Tibial nerve (tissue), 4 donors: ENCODE measurements around the gene TMEM92. TPM values are rescaled to one million over a fixed set of nuclear protein-coding genes. Genes with fewer than 3 reads are reported as not detected.

Experiments used
- DNase-seq, 2 donors: peaks; one replicate each; pipeline ENCODE4 v3.0.0-alpha.2; 2019; ENCODE audit warnings: low spot score in 2 of 2
- H3K27ac ChIP-seq, 4 donors: fragments of 200-600 bp; sonication (generic) in 3 of 4; one replicate each; pipeline ENCODE4 v1.5.1; 2017 to 2019; ENCODE audit warnings: mild to moderate bottlenecking in 1 of 4
- H3K27me3 ChIP-seq, 2 donors: fragments of 200-600 bp; sonication (generic) in 1 of 2; one replicate each; pipeline versions ENCODE4 v1.5.1 to v1.6.0; 2017 to 2019
- H3K36me3 ChIP-seq, 3 donors: fragments of 200-600 bp; sonication (generic); one replicate each; pipeline ENCODE4 v1.5.1; 2018 to 2019
- H3K4me1 ChIP-seq, 4 donors: fragments of 200-600 bp; sonication (generic) in 3 of 4; one replicate each; pipeline ENCODE4 v1.5.1; 2017 to 2019
- H3K4me3 ChIP-seq, 4 donors: fragments of 200-600 bp; sonication (generic) in 3 of 4; one replicate each; pipeline ENCODE4 v1.5.1; 2017 to 2019; ENCODE audit warnings: mild to moderate bottlenecking in 1 of 4, moderate library complexity in 1 of 4
- H3K9me3 ChIP-seq, 4 donors: fragments of 200-600 bp; sonication (generic) in 3 of 4; one replicate each; pipeline ENCODE4 v1.5.1; 2017 to 2019
- EP300 ChIP-seq, 2 donors: sonication (generic); formaldehyde crosslinking; IDR thresholded peaks; one replicate each; pipeline ENCODE4 v1.6.1; 2017; ENCODE audit warnings: antibody characterized with exemption in 2 of 2, mild to moderate bottlenecking in 1 of 2
- POLR2A ChIP-seq, 2 donors: fragments of 450-650 bp; IDR thresholded peaks; one replicate each; pipeline ENCODE4 v1.6.1; 2017; ENCODE audit warnings: antibody characterized with exemption in 2 of 2, mild to moderate bottlenecking in 2 of 2, moderate library complexity in 2 of 2
- WGBS, 2 donors: methylation state at CpG; one replicate each; pipeline ENCODE4 v1.1.5; 2018; 5-methylcytosine and 5-hydroxymethylcytosine counted together
- small RNA-seq: library from RNA; depleted of rRNA; stranded (forward); fragments of <200 nt; gene quantifications from one replicate; pipeline ENCODE3, GENCODE V24; 2016
- total RNA-seq, 4 donors: library from RNA; depleted of rRNA; stranded (reverse); fragments of >200 nt; gene quantifications; one replicate each; pipeline ENCODE4 v1.1.0, GENCODE V29; 2016
- TF ChIP-seq, protein P1 (sequence below), 5 experiments: fragments of 200-600 bp in 3 of 5; fragments of 450-650 bp in 2 of 5; sonication (generic) in 3 of 5; IDR thresholded peaks; one replicate each; pipeline ENCODE4 v1.5.1; 2016 to 2019; ENCODE audit warnings: antibody characterized with exemption in 5 of 5, mild to moderate bottlenecking in 3 of 5, moderate library complexity in 2 of 5

The TMEM92 gene
- total RNA-seq, 4 donors from 2014 or later, result 0.44 to 0.59 TPM; not detected in 2

DNA sequence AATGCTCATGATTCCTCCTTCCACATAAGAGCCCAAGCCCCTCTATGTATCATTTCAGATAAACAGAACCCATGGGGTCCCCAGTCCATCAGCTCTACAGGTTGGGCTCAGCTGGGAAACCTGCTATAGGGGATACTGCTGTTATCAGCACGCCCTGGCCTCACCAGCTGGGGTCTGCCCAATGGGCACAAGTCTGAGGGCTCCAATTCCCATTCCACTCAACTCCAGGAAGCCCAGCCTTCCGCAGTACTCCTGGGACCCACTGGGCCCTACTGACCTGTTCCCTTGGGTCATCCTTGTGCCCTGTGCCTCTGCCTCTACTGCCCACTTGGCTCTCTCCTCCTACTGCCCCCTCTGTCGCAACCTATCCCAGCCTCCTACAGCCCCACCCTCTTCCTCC, 55.5 kb downstream of the TMEM92 start:
- 82 to 83% methylated on average over 3 of the region's 3 CpGs for WGBS, 2 donors
- H3K27me3 ChIP-seq, result peaks cover 0 to 4% of the 10 kb centered on the region in 2 donors
- no peaks in the 10 kb centered on the region for H3K36me3 ChIP-seq
- no peak overlapping the region for H3K27ac ChIP-seq
- no peak overlapping the region for H3K4me3 ChIP-seq
- H3K4me1 ChIP-seq, result no peaks in the 10 kb centered on the region
- no peak for DNase-seq
- no peak for TF ChIP-seq POLR2A (IDR thresholded peaks at IDR 0.05)
- no peak for TF ChIP-seq EP300 (IDR thresholded peaks at IDR 0.05)
- TF ChIP-seq, protein P1, sequence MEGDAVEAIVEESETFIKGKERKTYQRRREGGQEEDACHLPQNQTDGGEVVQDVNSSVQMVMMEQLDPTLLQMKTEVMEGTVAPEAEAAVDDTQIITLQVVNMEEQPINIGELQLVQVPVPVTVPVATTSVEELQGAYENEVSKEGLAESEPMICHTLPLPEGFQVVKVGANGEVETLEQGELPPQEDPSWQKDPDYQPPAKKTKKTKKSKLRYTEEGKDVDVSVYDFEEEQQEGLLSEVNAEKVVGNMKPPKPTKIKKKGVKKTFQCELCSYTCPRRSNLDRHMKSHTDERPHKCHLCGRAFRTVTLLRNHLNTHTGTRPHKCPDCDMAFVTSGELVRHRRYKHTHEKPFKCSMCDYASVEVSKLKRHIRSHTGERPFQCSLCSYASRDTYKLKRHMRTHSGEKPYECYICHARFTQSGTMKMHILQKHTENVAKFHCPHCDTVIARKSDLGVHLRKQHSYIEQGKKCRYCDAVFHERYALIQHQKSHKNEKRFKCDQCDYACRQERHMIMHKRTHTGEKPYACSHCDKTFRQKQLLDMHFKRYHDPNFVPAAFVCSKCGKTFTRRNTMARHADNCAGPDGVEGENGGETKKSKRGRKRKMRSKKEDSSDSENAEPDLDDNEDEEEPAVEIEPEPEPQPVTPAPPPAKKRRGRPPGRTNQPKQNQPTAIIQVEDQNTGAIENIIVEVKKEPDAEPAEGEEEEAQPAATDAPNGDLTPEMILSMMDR (IDR thresholded peaks at IDR 0.05), result no peak
- no peaks in the 10 kb centered on the region for H3K9me3 ChIP-seq

DNA sequence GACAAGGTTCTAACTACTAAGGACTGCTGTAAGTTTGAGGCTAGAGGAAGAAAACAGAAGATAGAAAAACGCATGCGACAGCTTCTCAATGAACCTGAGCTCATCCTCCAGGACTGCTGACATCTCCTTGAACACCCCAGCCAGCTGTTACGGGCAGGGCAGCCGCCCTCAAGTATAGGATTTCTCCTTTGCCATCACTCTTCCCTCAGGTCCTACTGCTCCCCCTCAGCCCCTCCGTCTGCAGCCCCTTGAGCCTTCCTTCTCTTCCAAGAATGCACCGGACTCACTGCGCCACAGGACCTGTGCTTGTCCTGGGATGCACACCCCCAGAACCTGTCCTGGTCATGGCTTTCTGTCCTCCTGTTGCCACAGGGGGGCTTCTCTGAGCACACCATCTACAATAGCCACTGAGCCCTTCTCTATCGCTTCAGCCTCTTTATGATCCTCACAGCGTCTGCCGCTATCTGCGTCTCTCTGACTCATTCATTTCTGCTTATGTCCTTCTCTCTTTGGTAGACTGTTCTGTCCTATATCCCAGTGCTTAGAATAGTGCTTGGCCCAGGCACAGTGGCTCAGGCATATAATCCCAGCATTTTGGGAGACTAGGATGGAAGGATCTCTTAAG, 56.0 kb downstream of the TMEM92 start:
- 80 to 82% methylated on average over 11 of the region's 11 CpGs for WGBS, 2 donors
- Histone ChIP-seq H3K4me3 (no peak overlapping the region), H3K27ac (no peak overlapping the region), H3K4me1 (no peaks in the 10 kb centered on the region), H3K9me3 (no peaks in the 10 kb centered on the region), H3K36me3 (no peaks in the 10 kb centered on the region), H3K27me3 (peaks cover 0 to 4% of the 10 kb centered on the region in 2 donors)
- TF ChIP-seq POLR2A (IDR thresholded peaks at IDR 0.05) (no peak), EP300 (IDR thresholded peaks at IDR 0.05) (no peak)
- TF ChIP-seq, protein P1 (IDR thresholded peaks at IDR 0.05), result no peak
- DNase-seq, result no peak

Small RNAs within 50 kb of the gene (small RNA-seq; reads per million reads assigned to genes)
- gene SUMO2P7, result not detected

Other genes starting within 250 kb of the TMEM92 start
- gene ITGA3, start 218.4 kb upstream of the TMEM92 start, total RNA-seq, result 10 to 100 TPM; 59.2 to 85.7 (median 69.1) TPM
- 10 to 100 TPM; 37.9 to 77.7 (median 49.8) TPM for gene PDK2, start 179.1 kb upstream of the TMEM92 start, total RNA-seq
- 1 to 10 TPM in 2 of 4 donors, under 1 TPM in 2; 0.63 to 1.5 (median 1.1) TPM for gene SAMD14, start 144.3 kb upstream of the TMEM92 start, total RNA-seq
- gene PPP1R9B, start 123.8 kb upstream of the TMEM92 start, total RNA-seq, result 10 to 100 TPM; 28.4 to 54.9 (median 36.9) TPM
- 1 to 10 TPM; 1.8 to 7.8 (median 4.9) TPM for gene SGCA, start 108.5 kb upstream of the TMEM92 start, total RNA-seq
- gene COL1A1, start 72.8 kb upstream of the TMEM92 start, total RNA-seq, result 100 to 1,000 TPM in 1 of 4 donors, 10 to 100 TPM in 3; 31.5 to 185 (median 73.0) TPM
- 10 to 100 TPM; 27.6 to 32.3 (median 29.9) TPM for gene XYLT2, start 71.7 kb downstream of the TMEM92 start, total RNA-seq
- gene MRPL27, start 98.7 kb downstream of the TMEM92 start, total RNA-seq, result 10 to 100 TPM; 32.4 to 45.9 (median 34.9) TPM
- gene EME1, start 98.8 kb downstream of the TMEM92 start, total RNA-seq, result 1 to 10 TPM in 2 of 4 donors, under 1 TPM in 2; 0.42 to 1.7 (median 1.1) TPM
- gene LRRC59, start 123.1 kb downstream of the TMEM92 start, total RNA-seq, result 10 to 100 TPM; 26.0 to 72.6 (median 36.3) TPM
- gene ACSF2, start 151.8 kb downstream of the TMEM92 start, total RNA-seq, result 10 to 100 TPM; 20.5 to 69.3 (median 31.9) TPM
- gene CHAD, start 194.4 kb downstream of the TMEM92 start, total RNA-seq, result not detected
- 10 to 100 TPM; 30.8 to 61.8 (median 32.9) TPM for gene RSAD1, start 204.4 kb downstream of the TMEM92 start, total RNA-seq
- gene MYCBPAP, start 234.0 kb downstream of the TMEM92 start, total RNA-seq, result 1 to 10 TPM; 1.2 to 6.8 (median 4.0) TPM